HG03469 (cell line): Measurements from ENCODE around the gene RHBDF1.

ENCODE experiments used
- ATAC-seq: cut with Tn5 transposase; IDR thresholded peaks from one replicate; pipeline ENCODE4 v1.9.1; 2021; ENCODE audit warnings: mild to moderate bottlenecking, moderate library complexity, moderate number of reproducible peaks; ENCODE audit not compliant: unreplicated experiment

The RHBDF1 gene

GRCh38 chr16:75580-76501, 3.4 kb upstream of the RHBDF1 start:
- no peak for ATAC-seq

- no peak for ATAC-seq
These were observed 2.4 kb upstream of the RHBDF1 start for GRCh38 chr16:74747-75334.

- ATAC-seq: no peak
These were observed 1.8 kb upstream of the RHBDF1 start for GRCh38 chr16:74051-74746.

- ATAC-seq: no peak
These were observed 660 bp downstream of the RHBDF1 start for GRCh38 chr16:71540-72401.

GRCh38 chr16:71210-71539, 1.3 kb downstream of the RHBDF1 start:
- no peak for ATAC-seq

- ATAC-seq: no peak
These were observed 3.2 kb downstream of the RHBDF1 start for GRCh38 chr16:69181-69580.

GRCh38 chr16:67884-68789, 4.3 kb downstream of the RHBDF1 start:
- ATAC-seq: no peak

- no peak for ATAC-seq
These were observed 5.1 kb downstream of the RHBDF1 start for GRCh38 chr16:67183-67791.

- ATAC-seq: no peak
These were observed 5.9 kb downstream of the RHBDF1 start for GRCh38 chr16:66309-67182.

- ATAC-seq: no peak
These were observed 6.7 kb downstream of the RHBDF1 start for GRCh38 chr16:65745-66144.

GRCh38 chr16:64914-65255, 7.5 kb downstream of the RHBDF1 start:
- ATAC-seq: no peak

- no peak for ATAC-seq
These were observed 8.2 kb downstream of the RHBDF1 start for GRCh38 chr16:63998-64913.

- no peak for ATAC-seq
These were observed 9.0 kb downstream of the RHBDF1 start for GRCh38 chr16:63466-63865.

GRCh38 chr16:62968-63391, 9.5 kb downstream of the RHBDF1 start:
- ATAC-seq: no peak

- no peak for ATAC-seq
These were observed 10.0 kb downstream of the RHBDF1 start for GRCh38 chr16:62283-62967.

- no peak for ATAC-seq
These were observed 10.6 kb downstream of the RHBDF1 start for GRCh38 chr16:61879-62281.
